ENCODE data around the gene NFIL3.
"Not testable (repeated sequence)": the region's sequence is repeated elsewhere in the genome, so short reads cannot be mapped to it uniquely, and the experiment has no call there.

NFIL3 gene

GRCh38 chr9:91392435-91392834 is 31.2 kb downstream of the NFIL3 start:
- no peak for DNase-seq (ENCODE audit: extremely low read depth, low read depth)
- TF ChIP-seq, protein P1, sequence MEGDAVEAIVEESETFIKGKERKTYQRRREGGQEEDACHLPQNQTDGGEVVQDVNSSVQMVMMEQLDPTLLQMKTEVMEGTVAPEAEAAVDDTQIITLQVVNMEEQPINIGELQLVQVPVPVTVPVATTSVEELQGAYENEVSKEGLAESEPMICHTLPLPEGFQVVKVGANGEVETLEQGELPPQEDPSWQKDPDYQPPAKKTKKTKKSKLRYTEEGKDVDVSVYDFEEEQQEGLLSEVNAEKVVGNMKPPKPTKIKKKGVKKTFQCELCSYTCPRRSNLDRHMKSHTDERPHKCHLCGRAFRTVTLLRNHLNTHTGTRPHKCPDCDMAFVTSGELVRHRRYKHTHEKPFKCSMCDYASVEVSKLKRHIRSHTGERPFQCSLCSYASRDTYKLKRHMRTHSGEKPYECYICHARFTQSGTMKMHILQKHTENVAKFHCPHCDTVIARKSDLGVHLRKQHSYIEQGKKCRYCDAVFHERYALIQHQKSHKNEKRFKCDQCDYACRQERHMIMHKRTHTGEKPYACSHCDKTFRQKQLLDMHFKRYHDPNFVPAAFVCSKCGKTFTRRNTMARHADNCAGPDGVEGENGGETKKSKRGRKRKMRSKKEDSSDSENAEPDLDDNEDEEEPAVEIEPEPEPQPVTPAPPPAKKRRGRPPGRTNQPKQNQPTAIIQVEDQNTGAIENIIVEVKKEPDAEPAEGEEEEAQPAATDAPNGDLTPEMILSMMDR (IDR thresholded peaks at IDR 0.05; ENCODE audit: low read depth, low read length): no peak

DNA sequence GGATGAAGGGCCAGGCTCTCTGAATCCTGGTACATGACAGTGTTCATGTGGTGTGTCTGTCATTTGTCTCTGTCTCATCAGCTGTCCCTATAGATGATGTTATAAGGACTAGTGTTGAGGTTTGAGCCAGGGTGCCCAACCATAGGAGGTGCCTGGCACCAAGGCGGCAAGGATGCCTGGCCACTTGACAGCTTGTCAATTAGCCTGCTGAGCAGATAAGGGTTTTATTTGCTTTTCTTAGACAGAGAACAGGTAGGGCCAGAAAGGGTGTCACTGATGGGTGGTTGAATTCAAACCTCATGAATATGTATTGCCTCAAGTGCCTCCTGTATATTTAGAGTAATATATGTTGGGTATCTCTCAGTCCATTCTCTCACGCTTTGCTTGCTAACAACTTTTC is 31.8 kb downstream of the NFIL3 start:
- DNase-seq (ENCODE audit: extremely low read depth, low read depth): no peak
- TF ChIP-seq, protein P1 (IDR thresholded peaks at IDR 0.05; ENCODE audit: low read depth, low read length): no peak

DNA sequence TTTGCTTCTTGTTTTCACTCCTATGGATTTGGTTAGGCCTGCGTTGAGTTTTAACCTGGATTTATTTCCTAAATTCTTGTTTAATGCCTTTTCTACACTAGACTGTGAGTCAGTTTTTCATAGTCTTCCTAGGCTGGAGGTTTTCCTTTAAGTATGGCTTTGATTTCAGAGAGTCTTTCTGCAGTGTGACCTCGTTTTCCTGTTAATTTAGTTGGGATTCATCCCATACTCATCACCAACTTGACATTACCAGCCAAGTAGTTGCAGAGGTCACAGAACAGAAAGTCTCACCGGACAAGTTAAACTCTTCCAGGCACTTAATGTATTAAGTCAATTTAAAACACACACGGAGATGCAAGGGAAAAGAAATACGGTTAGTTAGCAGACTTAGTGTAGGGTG is 32.2 kb downstream of the NFIL3 start:
- no peak for DNase-seq (ENCODE audit: extremely low read depth, low read depth)
- TF ChIP-seq, protein P1 (IDR thresholded peaks at IDR 0.05; ENCODE audit: low read depth, low read length): no peak

- DNase-seq (ENCODE audit: extremely low read depth, low read depth): not testable (repeated sequence)
Observed at GRCh38 chr9:91389686-91390085, 33.9 kb downstream of the NFIL3 start.

- no peak for DNase-seq (ENCODE audit: extremely low read depth, low read depth)
- TF ChIP-seq, protein P1 (IDR thresholded peaks at IDR 0.05; ENCODE audit: low read depth, low read length): no peak
Observed at GRCh38 chr9:91386765-91387164, 36.9 kb downstream of the NFIL3 start.

- DNase-seq (ENCODE audit: extremely low read depth, low read depth): no peak
- TF ChIP-seq, protein P1 (IDR thresholded peaks at IDR 0.05; ENCODE audit: low read depth, low read length): no peak
Observed at GRCh38 chr9:91384954-91385353, 38.7 kb downstream of the NFIL3 start.

DNA sequence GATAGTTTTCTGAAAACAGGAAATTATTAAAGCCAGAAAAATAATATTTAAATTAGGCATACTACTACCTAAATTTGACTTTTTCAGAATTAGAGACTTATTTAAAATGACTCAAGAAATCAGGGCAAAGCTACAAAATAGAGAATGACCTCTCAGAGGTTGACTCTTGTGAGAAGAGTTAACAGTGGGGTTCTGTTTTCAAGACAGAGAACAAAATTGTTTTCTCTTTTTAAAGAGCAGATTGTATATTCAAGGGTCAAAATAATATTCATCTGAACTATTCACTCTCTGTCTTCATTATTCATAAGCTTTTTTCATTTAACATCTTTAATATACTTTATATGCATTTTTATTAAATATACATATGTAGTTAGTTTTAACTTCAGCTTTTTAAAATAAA is 40.1 kb downstream of the NFIL3 start:
- DNase-seq (ENCODE audit: extremely low read depth, low read depth): no peak
- TF ChIP-seq, protein P1 (IDR thresholded peaks at IDR 0.05; ENCODE audit: low read depth, low read length): no peak

- TF ChIP-seq, protein P1 (IDR thresholded peaks at IDR 0.05; ENCODE audit: low read depth, low read length): no peak
- DNase-seq (ENCODE audit: extremely low read depth, low read depth): no peak
Observed at GRCh38 chr9:91382298-91382697, 41.3 kb downstream of the NFIL3 start.

All from AG09319 (cell line).